K562 (cell line): ENCODE measurements around the gene DIAPH1. TPM values are rescaled to one million over a fixed set of nuclear protein-coding genes. Genes with fewer than 3 reads are reported as not detected.

Experiments used
- ATAC-seq: fragments of 200-7000 bp; cut with Tn5 transposase; 3 replicates; pipeline ENCODE4 v1.9.1; 2020; ENCODE audit warnings: moderate library complexity
- BruUV-seq: library from RNA; stranded (reverse); fragments of 400-500 nt; replicated peaks from 2 replicates; lab custom pipeline; 2021; lab: Mats Ljungman, UMichigan
- CTCF ChIA-PET: fragments of 300-600 bp; formaldehyde crosslinking; extraction: SDS; loops from one replicate; lab custom pipeline; 2021; ENCODE audit warnings: low intra/inter-chr PET ratio; lab: Yijun Ruan, JAX
- POLR2A ChIA-PET: fragments of 300-600, 350-650 bp; sonication (Branson Sonifier 250); formaldehyde crosslinking; extraction: SDS; loops from one replicate; lab custom pipeline; 2021; ENCODE audit warnings: antibody characterized with exemption, inconsistent platforms; lab: Yijun Ruan, JAX
- DNase-seq, 4 experiments: peaks; one replicate each; pipeline versions ENCODE4 v3.0.0 to v3.0.0-alpha.2; 2011 to 2018; ENCODE audit warnings: low spot score in 3 of 4, mixed read lengths in 3 of 4; ENCODE audit errors: extremely low read depth in 1 of 4
- FAIRE-seq: peaks from 2 replicates; lab custom pipeline; 2011; peaks lifted over from hg19 to GRCh38; lab: Jason Lieb, UNC
- H2AFZ ChIP-seq: 2 replicates; pipeline ENCODE4 v1.6.0; 2011; ENCODE audit warnings: low read depth, low read length, control low read depth, inconsistent platforms
- H3K27ac ChIP-seq: fragments of 200-600 bp; 3 replicates; pipeline ENCODE4 v1.8.0; 2011; ENCODE audit warnings: low read depth, mild to moderate bottlenecking, control low read depth, inconsistent platforms, low read length, moderate library complexity, mixed read lengths; ENCODE audit errors: extremely low read depth
- H3K27me3 ChIP-seq, 2 experiments: fragments of 300-600 bp in 1 of 2; 2 replicates in 1 of 2; 3 replicates in 1 of 2; pipeline versions ENCODE4 v1.6.0 to v1.8.0; 2011; ENCODE audit warnings: inconsistent platforms in 2 of 2, low read length in 2 of 2, mild to moderate bottlenecking in 1 of 2, mixed read lengths in 1 of 2, moderate library complexity in 1 of 2; ENCODE audit not compliant: control insufficient read depth in 2 of 2, insufficient read depth in 2 of 2
- H3K36me3 ChIP-seq: fragments of 300-600 bp; 3 replicates; pipeline ENCODE4 v1.8.0; 2011; ENCODE audit warnings: mild to moderate bottlenecking, low read length, inconsistent platforms; ENCODE audit not compliant: control insufficient read depth, insufficient read depth
- H3K4me1 ChIP-seq, 2 experiments: fragments of 200-600 bp in 1 of 2; replicated peaks in 1 of 2; 2 replicates in 1 of 2; 3 replicates in 1 of 2; pipeline versions ENCODE4 v1.5.1 to v1.8.0; 2011; ENCODE audit warnings: inconsistent platforms in 2 of 2, low read length in 2 of 2, mild to moderate bottlenecking in 1 of 2, mixed read lengths in 1 of 2, moderate library complexity in 1 of 2; ENCODE audit not compliant: control insufficient read depth in 2 of 2, insufficient read depth in 2 of 2
- H3K4me2 ChIP-seq: 2 replicates; pipeline ENCODE4 v1.6.1; 2011; ENCODE audit warnings: low read length, control low read depth, inconsistent platforms, mixed read lengths; ENCODE audit not compliant: insufficient read depth
- H3K4me3 ChIP-seq: fragments of 200-600 bp; sonication (generic), shearing (Covaris generic); 2 replicates; pipeline ENCODE4 v1.5.1; 2016; ENCODE audit warnings: control low read depth, inconsistent platforms
- H3K79me2 ChIP-seq: fragments of 200-600 bp; 3 replicates; pipeline ENCODE4 v1.8.0; 2011; ENCODE audit warnings: low read length, inconsistent platforms; ENCODE audit not compliant: control insufficient read depth, insufficient read depth
- H3K9ac ChIP-seq, 2 experiments: 2 replicates each; pipeline versions ENCODE4 v1.6.0 to v1.6.1; 2011; ENCODE audit warnings: low read depth in 2 of 2, low read length in 2 of 2, control low read depth in 1 of 2, inconsistent platforms in 1 of 2, mild to moderate bottlenecking in 1 of 2, mixed read lengths in 1 of 2; ENCODE audit not compliant: insufficient read depth in 1 of 2
- H3K9me1 ChIP-seq: one replicate; pipeline ENCODE4 v1.6.0; 2011; ENCODE audit warnings: inconsistent platforms, mild to moderate bottlenecking, low read length, moderate library complexity; ENCODE audit not compliant: control insufficient read depth, insufficient read depth
- H3K9me3 ChIP-seq: replicated peaks from 2 replicates; pipeline ENCODE4 v1.5.1; 2011; ENCODE audit warnings: low read depth, low read length, inconsistent platforms; ENCODE audit not compliant: control insufficient read depth, insufficient read depth
- H4K20me1 ChIP-seq: replicated peaks from 2 replicates; pipeline ENCODE4 v1.6.1; 2011; ENCODE audit warnings: low read length, inconsistent platforms, mixed read lengths; ENCODE audit not compliant: control insufficient read depth, insufficient read depth
- CEBPB ChIP-seq: fragments of 450-650 bp; IDR thresholded peaks from 2 replicates; pipeline ENCODE4 v1.6.1; 2016; ENCODE audit warnings: missing genetic modification characterization, missing compliant biosample characterization
- EZH2 ChIP-seq: IDR thresholded peaks from 2 replicates; pipeline ENCODE4 v1.6.1; 2012; ENCODE audit warnings: low read depth, mild to moderate bottlenecking, inconsistent platforms, low read length, borderline replicate concordance
- GTF3C2 ChIP-seq: IDR thresholded peaks from 3 replicates; pipeline ENCODE4 v1.6.1; 2011; ENCODE audit warnings: borderline replicate concordance, mild to moderate bottlenecking, moderate library complexity; ENCODE audit not compliant: insufficient read length; ENCODE audit errors: extremely low read depth
- KDM2B ChIP-seq: fragments of 250-450 bp; sonication (Bioruptor Pico); IDR thresholded peaks from 2 replicates; pipeline ENCODE4 v1.8.0; 2021; ENCODE audit warnings: mild to moderate bottlenecking, moderate library complexity
- PURB ChIP-seq: sonication (generic); formaldehyde crosslinking; IDR thresholded peaks from 2 replicates; pipeline ENCODE4 v1.9.0; 2021; ENCODE audit warnings: low read depth, mild to moderate bottlenecking, missing genetic modification reagents
- TARDBP ChIP-seq: fragments of 450-650 bp; IDR thresholded peaks from 2 replicates; pipeline ENCODE4 v1.6.1; 2016
- ZNF263 ChIP-seq: sonication (generic); formaldehyde crosslinking; IDR thresholded peaks from 2 replicates; pipeline ENCODE4 v1.8.0; 2022; ENCODE audit warnings: mild to moderate bottlenecking, missing genetic modification reagents, borderline replicate concordance
- ZNF444 ChIP-seq: fragments of 250-450 bp; sonication (Bioruptor Pico); IDR thresholded peaks from 2 replicates; pipeline ENCODE4 v1.4.0; 2020; ENCODE audit warnings: mild to moderate bottlenecking, moderate library complexity
- WGBS: fragments of 100-300 bp; shearing (Covaris generic); methylation state at CpG from one replicate; pipeline ENCODE4 v1.1.6; 2016; ENCODE audit warnings: low coverage, mixed read lengths; ENCODE audit not compliant: insufficient coverage; ENCODE audit errors: missing lambda C conversion rate; 5-methylcytosine and 5-hydroxymethylcytosine counted together
- in situ Hi-C: fragments of 300-500 bp; cut with MboI; formaldehyde crosslinking; loops from 4 replicates; pipeline ENCODE4 v1.15.0; 2018; ENCODE audit warnings: inconsistent platforms, mixed read lengths
- intact Hi-C: fragments of 100-400 bp; cut with micrococcal nuclease; formaldehyde crosslinking; loops from 2 replicates; pipeline ENCODE4 v1.14.2; 2022
- polyA plus RNA-seq, 8 experiments: library from polyadenylated mRNA; depleted of rRNA in 4 of 8; stranded (reverse) in 5 of 8; unstranded in 3 of 8; fragments of >200 nt; fragmentation: Nextera tagmentation in 2 of 8; fragmentation: Illumina TruSeq in 1 of 8; extraction: Ambion mirVana in 2 of 8; extraction: Trizol in 1 of 8; gene quantifications; 2 replicates each; pipeline versions ENCODE4 v1.2.1 to v1.2.3, GENCODE V29; 2011 to 2014; ENCODE audit warnings: inconsistent platforms in 1 of 8, missing spikeins in 1 of 8
- total RNA-seq, 7 experiments: library from RNA; depleted of rRNA in 6 of 7; stranded (reverse); fragments of >200 nt in 6 of 7; fragmentation: Illumina TruSeq in 2 of 7; extraction: Trizol in 2 of 7; gene quantifications; 2 replicates each; pipeline versions ENCODE4 v1.2.1 to v1.2.3, GENCODE V29; 2011 to 2021; ENCODE audit warnings: low replicate concordance in 1 of 7
- TF ChIP-seq, protein P1 (sequence below): fragments of 450-650 bp; formaldehyde crosslinking; IDR thresholded peaks from 2 replicates; pipeline ENCODE4 v1.4.0; 2020; ENCODE audit warnings: mild to moderate bottlenecking, moderate library complexity

DIAPH1 gene
- total and polyA plus RNA-seq, 9 of the 15 experiments (the other 6 are each of a cell fraction or from before 2014, with no cell fraction given), result 60.8 to 328 (median 97.8) TPM

GRCh38 chr5:141634720-141635119 is 15.9 kb upstream of the DIAPH1 start:
- peaks cover 38 to 42% of the 10 kb centered on the region in 2 experiments for H3K4me1 ChIP-seq
- peak overlapping the region; percentile 91; the same call in 1 of the 2 replicates for H3K4me3 ChIP-seq
- WGBS, result 71% methylated on average over 6 of the region's 6 CpGs
- H3K9me1 ChIP-seq, result peaks cover 5% of the 10 kb centered on the region
- H3K9ac ChIP-seq, result peak overlapping the region; percentile 49 to 88; a peak in 2 of 4 replicates
- TF ChIP-seq TARDBP (no peak), KDM2B (CRISPR knock-in tag) (no peak), GTF3C2 (no peak), PURB (CRISPR knock-in tag) (no peak), CEBPB (tag) (no peak), EZH2 (peak; percentile 83; the same call in 1 of the 2 replicates), ZNF444 (CRISPR knock-in tag) (no peak), ZNF263 (peak; percentile 29; the same call in 1 of the 2 replicates)
- TF ChIP-seq, protein P1, sequence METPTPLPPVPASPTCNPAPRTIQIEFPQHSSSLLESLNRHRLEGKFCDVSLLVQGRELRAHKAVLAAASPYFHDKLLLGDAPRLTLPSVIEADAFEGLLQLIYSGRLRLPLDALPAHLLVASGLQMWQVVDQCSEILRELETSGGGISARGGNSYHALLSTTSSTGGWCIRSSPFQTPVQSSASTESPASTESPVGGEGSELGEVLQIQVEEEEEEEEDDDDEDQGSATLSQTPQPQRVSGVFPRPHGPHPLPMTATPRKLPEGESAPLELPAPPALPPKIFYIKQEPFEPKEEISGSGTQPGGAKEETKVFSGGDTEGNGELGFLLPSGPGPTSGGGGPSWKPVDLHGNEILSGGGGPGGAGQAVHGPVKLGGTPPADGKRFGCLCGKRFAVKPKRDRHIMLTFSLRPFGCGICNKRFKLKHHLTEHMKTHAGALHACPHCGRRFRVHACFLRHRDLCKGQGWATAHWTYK (CRISPR knock-in tag), result no peak
- TF ChIP-seq, all 486 proteins: peak for 2
- CTCF ChIA-PET, result no interaction called here
- no peak overlapping the region for H2AFZ ChIP-seq
- H3K9me3 ChIP-seq, result no peaks in the 10 kb centered on the region
- H3K27ac ChIP-seq, result peak overlapping the region; percentile 56
- H3K36me3 ChIP-seq, result peaks cover 66% of the 10 kb centered on the region
- no peak for DNase-seq
- BruUV-seq, result no TSS peak
- H3K4me2 ChIP-seq, result peak overlapping the region; percentile 100
- in situ Hi-C loops, result loop anchor here (5.0 kb wide), 1 partner anchor 42 kb away; no protein-coding TSS in a partner anchor
- FAIRE-seq, result no peak
- POLR2A ChIA-PET, result interaction anchor here (0.6 to 1.9 kb wide), 5 partner anchors 9 to 204 kb away, joined by 3 to 9 read pairs (median 7); partner anchors contain the start of gene DIAPH1
- intact Hi-C loops, result loop anchor here (2.0 to 5.0 kb wide), 2 partner anchors 16 to 42 kb away; partner anchors contain the start of gene DIAPH1
- ATAC-seq, result no peak
- peaks cover 87% of the 10 kb centered on the region for H3K79me2 ChIP-seq
- peaks cover 8% of the 10 kb centered on the region; the same call in 1 of the 2 replicates for H4K20me1 ChIP-seq
- no peaks in the 10 kb centered on the region for H3K27me3 ChIP-seq
